AG08395 (cell line): ENCODE results near the gene CMTR1.

Experiments
- DNase-seq: peaks from one replicate; pipeline ENCODE4 v3.0.0; 2012; ENCODE audit warnings: mixed read lengths, low spot score

The CMTR1 gene

DNA sequence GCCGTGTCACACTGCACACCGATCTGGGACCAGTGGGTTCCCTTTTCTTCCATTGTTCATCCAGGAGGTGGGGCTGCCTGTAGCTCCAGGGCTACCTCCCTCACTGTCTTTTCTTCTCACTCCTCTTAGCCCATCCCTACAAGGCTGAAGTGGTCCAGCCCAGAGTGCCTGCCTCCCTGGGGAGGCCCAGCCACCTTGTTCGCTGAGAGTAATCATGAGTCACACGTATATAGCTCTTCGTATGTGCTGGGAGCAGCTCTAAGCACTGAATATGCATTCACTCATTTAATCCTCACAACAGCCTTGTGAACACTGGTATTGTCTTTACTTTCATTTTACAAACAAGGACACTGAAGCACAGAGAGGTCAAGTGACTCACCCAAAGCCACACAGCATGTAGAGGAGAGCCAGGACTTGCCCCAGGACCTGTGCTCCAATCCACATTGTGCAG is 81.3 kb downstream of the CMTR1 start:
- DNase-seq, result no peak

DNA sequence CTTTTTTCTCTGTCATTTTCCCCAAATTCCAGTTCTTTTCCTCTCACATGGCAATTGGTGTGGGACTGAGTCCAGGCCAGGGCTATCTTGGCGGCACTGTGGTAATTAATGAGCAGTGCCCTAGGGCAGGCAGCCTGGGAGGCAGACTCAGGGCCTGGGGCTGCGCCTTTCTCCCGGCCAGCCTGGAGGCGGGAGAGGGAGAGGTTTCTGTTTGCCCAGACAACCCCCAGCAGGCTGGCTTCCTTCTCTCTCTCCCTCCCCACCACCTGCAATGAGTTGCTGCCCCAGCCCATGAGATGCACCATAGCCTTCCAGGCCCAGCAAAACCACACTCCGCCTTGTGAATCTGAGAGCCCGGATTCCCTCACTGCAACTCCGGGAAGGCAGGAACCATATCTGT is 81.8 kb downstream of the CMTR1 start:
- no peak for DNase-seq

DNA sequence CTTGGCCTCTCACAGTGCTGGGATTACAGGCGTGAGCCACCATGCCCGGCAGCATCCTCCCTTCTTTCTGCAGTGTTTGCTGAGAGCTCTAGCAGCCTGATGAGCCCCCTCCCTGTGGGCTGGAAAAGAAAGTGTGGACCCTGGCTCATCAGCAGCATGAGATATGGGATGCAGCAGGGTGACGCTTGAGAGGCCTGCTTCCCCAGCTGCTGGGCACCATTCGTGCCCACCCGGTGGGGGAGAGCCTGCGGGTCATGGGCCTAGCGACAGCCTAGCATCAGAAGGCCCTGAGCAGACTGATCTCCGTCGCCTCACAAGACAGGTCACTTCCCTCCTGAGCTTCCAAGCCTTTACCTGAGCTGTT is 82.7 kb downstream of the CMTR1 start:
- DNase-seq, result no peak

DNA sequence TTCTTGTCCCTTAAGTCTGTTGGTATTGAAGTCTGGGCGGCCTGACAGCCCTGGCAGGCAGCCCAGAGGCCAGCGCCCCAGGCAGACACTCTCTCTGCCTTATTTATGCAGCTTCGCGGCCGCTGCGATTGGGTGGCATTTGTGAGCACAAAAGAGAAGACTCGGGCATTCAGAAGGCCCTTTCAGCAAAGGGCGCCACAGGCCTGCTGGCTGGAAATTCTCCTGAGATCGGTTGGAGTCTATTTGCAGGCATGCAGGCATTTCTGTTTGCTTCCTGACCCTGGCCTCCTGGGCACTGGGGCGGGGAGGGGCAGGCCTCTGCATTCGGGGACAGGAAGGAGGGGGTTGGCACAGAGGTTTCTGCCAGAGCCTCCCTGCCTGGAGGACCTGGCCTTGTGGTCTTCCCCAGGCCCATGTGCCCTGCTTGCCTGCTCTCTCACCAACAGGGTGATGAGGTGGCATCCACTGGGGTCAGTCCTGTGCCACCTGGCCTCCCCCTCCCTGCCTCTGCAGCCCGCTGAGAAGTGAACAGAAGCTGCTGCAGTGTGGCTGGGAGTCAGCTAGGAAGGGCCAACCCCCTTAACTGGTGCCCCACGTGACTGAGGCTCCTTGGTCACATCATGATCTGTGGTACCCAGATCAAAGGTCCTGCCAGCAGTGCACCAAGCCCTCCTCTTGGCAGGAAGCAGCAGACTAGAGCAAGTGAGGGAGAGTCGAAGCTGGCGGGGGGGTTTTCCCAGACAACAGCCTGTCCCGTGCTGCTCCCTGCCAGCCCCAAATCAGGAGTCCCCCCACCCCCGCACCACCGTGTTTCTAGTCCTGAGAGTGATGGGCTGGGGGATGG is 83.3 kb downstream of the CMTR1 start:
- DNase-seq, result no peak

DNA sequence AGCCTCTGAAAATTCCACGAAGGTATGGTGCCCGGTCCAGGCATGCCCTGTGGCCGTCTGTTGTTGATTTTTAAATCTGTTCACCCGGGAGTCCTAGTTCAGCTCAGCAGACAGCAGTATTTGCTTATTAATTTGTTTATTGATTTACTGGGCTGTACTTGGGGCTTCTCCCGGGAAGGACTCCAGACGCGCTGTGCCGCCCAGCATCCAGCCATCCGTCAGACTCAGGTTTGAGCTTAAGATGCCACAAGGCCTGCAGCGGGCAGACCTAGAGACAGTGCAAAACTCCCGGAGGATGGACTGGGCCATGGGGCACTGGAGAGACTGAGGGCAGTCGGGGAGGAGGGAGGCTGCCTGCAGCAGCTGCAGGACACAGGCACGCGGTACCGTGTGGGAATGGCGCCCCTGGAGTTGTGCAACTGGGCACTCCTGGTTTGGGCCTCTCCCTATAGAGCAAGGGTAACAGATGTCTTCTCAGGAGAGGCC is 83.9 kb downstream of the CMTR1 start:
- no peak for DNase-seq

DNA sequence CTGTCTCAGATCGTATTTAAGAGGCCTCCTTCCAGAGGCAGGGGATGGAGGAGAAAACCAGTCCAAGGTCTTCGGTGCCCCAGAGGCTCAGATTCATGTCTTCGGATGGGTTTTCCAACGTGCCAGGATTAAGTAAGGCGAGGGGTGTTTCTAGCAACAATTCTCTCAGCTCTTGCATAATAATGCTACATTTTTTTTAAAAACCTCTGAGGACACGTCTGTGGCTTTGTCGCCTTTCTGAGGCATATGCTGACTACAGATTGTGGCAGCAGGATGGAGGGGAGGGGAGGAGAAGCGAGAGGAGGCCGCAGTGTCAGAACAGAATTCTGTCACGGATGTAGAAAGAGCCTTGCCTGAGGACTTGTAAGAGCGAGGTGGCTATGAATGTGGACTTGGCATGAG is 84.4 kb downstream of the CMTR1 start:
- peak; percentile 47 for DNase-seq

DNA sequence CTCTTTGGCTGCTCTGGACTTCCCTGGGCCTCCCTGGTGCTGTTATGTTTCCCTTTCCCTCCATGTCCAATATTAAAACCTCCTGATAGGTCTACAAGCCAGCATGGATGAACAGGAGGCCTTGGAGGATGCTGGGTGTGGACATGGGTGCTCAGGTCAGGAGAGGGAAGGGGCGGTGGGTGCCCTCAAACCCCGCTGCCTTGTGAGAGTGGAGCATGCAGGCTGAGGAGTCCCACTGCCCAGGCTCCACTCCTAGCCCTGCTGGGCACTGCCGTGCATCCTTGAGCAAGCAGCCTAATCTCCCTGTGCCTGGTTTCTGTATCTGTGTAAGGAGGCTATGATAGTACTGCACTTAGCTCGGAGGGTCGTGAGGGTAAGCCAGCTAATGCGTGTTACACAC is 85.1 kb downstream of the CMTR1 start:
- no peak for DNase-seq

DNA sequence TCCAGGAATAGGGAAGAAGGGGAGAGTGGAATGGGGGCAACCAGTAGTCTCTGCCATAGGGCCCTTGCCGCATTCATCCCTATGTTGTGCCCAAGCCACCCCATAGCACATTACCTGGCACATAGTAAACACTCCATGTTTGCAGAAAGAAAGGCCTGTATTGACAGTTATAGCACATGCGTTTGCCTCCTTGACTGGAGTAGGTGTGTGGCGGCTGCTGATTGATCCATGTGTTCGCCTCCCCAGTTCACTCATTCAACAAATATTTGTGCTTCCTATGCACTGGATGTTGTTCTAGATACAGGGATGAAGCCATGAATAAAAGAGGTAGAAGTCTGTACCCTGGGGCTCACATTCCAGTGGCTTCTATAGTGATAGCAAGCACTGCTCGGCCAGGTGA is 86.4 kb downstream of the CMTR1 start:
- DNase-seq, result no peak

DNA sequence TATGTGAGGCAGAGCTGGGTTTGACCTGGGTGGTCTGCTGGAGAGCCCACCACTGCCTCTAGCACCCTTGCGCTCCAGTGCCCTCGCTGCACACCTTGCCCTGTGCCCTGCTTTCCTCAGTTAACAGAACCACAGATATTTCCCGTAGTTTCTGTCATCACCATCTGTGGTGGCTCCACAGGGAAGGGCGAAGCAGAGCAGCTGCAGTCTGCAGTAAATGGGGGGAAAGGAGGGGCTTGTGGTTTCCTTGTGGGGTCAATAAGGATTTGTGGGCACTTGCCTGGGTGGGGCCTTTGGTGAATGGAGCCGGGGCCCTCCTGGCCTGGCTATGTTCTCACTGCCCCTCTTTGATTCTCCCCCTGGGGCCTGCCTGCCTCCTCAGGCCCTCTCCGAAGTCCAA is 87.9 kb downstream of the CMTR1 start:
- no peak for DNase-seq

DNA sequence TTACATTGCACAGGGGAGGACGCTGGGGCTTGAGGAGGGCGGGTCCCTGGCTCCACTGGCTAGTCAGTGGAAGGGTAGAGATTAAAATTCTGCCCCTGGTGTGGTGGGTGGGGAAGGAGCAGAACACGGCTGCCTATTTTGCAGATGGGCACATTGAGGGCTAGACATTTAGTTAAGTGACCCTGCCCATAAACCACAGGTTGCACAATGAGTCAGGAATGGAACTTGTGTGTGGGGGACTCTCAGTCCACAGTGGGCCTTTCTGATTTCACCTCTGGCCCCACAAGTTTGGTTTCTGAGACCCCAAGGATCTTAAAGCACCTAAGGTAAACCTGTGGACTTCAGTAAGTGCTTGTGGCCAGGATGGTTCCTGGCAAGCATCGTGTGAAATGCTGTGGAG is 88.7 kb downstream of the CMTR1 start:
- DNase-seq, result no peak

DNA sequence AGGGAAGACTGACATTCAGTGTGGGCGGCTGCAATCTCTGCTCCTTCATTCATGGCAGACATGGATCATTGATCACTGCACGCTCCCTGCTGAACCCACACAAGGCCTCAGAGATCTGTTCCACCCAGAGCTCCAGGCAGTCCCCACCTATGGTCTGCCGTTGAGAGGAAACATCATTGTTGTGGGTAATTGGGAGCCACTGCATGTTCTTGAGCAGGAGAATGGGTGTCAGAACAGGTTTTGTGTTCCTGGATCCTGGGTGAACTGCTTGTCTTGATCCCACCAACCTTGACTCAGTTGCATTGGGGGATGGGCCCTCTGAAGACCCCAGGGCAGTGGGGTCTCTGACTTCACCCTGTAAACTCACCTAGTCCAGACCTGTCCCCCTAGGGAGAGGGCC is 89.8 kb downstream of the CMTR1 start:
- no peak for DNase-seq

DNA sequence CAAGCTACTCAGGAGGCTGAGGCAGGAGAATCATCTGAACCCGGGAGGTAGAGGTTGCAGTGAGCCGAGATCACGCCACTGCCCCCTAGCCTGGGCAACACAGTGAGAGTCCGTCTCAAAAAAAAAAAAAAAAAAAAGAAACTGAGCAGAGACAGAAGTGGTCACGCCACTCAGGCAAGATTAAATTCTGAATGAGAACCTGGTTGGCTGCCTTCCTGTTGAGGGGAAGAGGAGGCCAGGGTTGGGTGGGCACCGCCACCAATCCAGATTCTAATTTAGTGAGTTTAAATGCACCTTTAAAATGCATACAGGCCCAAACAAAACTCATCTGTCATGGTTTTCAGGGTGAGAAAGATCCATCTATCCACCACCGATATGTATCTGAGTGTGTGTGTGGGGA is 90.4 kb downstream of the CMTR1 start:
- DNase-seq, result no peak

DNA sequence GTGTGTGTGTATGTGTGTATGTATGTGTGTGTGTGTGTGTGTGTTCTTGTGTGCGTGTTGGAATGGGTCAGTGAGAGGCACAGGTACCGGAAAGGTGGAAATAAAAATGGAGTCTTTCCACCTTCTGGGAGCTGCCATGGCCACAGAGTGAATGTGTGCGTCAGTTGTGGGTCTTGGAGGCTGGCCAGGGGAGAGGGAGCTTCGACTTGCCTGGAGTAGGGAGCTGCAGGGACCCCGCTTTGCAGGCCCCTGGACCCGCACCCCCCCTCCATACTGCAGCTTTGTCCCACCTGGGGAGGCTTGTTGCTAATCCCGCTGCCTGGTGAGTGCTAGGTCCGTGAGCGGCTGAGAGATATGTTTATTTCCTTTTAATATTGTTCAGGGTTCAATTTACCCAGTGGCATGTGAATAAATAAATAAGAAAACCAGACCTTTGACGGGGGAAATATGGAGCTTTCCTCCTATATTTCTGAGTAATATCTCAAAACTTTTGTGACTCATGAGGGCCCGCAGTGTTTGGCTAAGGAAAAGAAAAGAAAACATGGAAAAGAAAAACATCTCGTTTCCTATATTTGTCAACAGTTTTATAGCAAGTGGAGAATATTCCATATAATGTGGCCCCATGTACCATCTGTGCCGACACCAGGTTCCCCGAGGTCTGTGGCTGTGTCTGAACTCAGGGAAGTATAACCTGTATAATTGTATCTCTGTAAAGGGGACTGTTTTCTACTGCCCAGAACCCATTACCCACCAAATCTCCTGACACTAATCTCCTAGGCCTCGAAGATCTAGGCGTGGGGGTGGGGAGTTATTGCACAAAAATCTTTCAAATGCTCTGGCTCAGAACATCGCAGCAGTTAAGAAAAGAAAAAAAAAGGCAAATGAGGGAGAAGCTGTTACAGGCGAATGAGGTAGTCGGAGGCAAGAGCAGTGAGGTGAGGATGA is 91.3 kb downstream of the CMTR1 start:
- DNase-seq, result no peak

DNA sequence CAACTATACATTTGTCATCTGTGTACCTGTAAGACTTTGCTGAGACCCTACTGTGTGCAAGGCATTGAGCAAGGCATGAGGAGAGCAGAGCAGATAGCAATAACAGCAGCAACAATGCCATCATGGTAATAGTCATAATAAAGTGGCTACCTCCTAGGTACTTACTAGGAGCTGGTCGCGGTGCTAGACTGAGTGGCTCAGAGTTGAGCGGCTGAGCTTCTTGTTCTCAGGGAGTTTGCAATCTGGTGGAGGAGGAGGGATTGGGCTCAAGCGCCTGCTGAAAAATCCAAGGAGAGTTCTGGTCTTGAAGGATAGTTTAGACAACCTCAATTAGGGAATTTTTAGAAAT is 91.9 kb downstream of the CMTR1 start:
- DNase-seq, result no peak

DNA sequence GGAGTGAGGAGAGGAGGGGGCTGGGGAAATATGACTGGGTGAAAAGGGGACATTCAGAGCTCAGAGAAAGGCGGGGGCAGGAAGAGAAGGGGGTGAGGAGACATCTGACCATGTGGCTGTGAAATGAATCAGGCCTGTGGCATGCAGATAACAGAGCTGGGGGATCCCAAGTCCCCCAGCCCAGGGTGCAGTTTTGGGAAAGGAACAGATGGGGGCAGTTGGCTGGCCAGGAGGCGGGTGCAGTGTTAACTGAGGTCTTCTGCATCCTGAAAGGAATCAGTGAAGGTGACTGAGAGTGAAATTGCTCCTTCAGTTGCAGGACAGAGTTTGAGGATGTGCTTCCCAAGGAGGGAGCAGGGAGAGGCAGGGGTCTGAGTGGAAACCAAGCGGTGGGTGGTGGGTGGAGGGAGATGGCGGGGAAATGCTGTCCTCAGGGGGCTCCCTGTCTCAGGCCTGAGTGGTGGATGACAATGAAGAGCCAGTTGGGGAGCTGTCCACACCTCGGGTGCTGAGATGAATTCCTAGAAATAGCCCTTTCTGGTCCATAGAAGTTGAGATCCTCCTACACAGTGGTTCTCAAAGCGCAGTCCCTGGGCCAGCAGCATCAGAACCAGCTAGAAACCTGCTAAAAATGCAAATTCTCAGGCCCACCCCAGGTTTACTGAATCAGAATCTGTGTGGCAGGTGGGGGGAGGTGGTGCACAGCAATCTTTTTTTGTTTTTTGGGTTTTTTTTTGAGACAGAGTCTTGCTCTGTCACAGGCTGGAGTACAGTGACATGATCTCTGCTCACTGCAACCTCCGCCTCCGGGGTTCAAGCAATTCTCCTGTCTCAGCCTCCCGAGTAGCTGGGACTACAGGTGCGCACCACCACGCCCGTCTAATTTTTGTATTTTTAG is 92.7 kb downstream of the CMTR1 start:
- DNase-seq, result peak; percentile 63

DNA sequence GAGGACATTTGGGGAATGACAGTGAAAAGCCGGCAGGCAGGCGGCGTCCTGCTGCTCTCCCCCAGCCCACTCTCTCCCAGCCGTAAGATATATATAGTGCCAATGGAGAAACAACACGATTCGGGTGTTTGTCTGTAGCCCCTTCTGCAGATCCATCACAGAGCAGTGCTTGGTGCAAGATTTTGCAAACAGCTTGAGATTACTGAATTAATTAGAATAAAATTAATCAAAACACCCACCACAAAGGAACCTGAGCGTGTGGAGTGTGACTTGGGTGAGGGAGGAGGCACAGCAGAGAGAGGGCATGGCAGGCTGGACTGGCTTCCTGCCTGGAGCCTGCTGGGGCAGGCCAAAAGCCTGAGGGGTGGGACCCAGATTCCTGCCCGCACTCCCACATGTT is 95.5 kb downstream of the CMTR1 start:
- DNase-seq, result no peak

DNA sequence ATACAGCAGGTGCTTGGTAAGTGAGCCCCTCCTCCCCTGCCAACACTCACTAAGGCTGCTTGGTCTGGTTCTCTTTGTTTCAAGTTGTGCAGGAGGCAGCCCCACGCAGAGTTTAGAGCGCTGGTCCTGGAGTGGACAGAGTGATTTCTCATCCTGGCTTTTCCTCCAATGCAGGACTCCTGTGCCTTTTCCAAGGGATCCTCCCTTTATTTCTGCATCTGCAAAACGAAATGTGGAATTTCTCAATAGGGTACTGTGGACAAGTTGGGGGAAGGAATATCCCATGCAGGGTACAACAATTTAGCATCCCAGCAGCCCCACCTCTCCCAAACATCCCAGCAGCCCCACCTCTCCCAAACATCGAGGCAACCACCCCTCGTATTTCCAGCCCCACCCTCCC is 97.3 kb downstream of the CMTR1 start:
- DNase-seq, result no peak

DNA sequence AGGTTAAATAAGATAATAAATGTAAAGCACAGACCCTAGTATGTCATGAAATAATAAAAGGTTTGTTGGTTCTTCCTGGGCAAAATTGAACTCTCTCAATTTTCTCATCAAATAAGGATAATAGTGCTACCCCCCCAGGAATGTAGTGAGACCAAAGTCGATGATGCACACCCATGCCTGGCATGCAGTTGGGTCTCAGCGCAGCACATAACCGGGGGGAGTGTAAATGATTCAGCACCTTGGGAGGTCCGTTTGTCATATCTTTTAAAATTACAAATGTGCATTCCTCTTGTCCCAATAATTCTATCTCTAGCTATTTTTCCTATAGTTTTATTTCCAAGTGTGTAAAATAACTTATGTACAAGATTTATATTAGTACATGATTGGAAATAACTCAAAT is 98.0 kb downstream of the CMTR1 start:
- DNase-seq, result no peak
